A549 treated with ZK216348 at 1 μM for 4 hours (cell line): ENCODE data around the gene CCDC91. TPM values are rescaled to one million over a fixed set of nuclear protein-coding genes. Genes with fewer than 3 reads are reported as not detected.

Source experiments
- total RNA-seq: library from RNA; stranded (reverse); fragments of 200-300 nt; extraction: Qiagen RNA extraction; gene quantifications from 5 replicates; pipeline ENCODE4 v1.2.3, GENCODE V29; 2022; ENCODE audit warnings: low read depth

The CCDC91 gene, protein sequence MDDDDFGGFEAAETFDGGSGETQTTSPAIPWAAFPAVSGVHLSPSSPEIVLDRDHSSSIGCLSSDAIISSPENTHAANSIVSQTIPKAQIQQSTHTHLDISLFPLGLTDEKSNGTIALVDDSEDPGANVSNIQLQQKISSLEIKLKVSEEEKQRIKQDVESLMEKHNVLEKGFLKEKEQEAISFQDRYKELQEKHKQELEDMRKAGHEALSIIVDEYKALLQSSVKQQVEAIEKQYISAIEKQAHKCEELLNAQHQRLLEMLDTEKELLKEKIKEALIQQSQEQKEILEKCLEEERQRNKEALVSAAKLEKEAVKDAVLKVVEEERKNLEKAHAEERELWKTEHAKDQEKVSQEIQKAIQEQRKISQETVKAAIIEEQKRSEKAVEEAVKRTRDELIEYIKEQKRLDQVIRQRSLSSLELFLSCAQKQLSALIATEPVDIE
- total RNA-seq: 18.0 to 33.0 TPM (median 25.4 TPM) in 5 replicates

DNA sequence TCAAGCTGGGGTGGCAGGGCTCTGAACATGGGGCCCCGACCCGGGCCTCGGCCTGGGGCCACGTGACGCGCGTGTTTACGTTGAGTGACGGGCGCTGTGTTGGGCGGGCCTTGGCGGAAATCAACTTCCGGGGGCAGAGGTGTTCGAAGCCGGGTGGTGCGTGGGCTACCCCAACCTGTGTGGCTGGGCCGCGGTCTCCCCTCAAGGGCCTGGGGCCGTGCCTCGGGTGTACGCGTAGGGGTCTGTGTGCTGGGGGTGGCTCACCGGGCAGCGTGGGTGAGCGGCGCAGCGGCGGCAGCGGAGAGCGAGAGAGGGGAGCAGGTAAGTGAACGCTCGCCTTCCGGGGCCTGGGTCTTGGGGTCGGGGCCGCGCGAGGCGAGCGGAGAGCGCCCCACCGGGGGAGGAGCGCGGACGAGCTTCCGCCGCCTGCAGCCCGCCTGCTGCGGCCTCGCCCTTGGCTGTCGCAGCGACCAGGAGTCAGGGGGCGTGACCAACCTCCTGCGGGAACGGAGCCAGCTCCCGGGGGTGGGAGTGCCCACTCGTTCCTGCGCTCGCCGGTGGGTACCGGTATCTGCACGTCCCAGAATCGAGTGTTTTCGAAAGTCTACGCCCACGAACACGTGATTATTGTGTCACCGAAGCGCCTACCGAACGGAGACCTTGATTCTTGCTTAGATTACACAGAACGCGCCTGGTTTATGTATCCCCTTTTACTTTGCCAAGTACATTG lies at the start of gene CCDC91:
Gene CCDC91, plus strand, starts transcription at position 136 of the 730 bp plus-strand sequence. CDS start 66,760 bp downstream, outside the sequence.

Other genes with a start within 250 kb of the CCDC91 start
- 17.6 to 22.9 TPM (median 19.5 TPM) in 5 replicates for gene PTHLH, start 217.7 kb upstream of the CCDC91 start, total RNA-seq